ENCODE data around the gene HBS1L.

Gene HBS1L

GRCh38 chr6:135087403-135087802 is 32.8 kb upstream of the HBS1L start:
- no peaks in the 10 kb centered on the region for H3K4me1 ChIP-seq (ENCODE audit: insufficient read depth, insufficient read length)
- TF ChIP-seq ZNF274 (IDR thresholded peaks at IDR 0.05; ENCODE audit: low read depth, low read length) (no peak), SUZ12 (IDR thresholded peaks at IDR 0.05; ENCODE audit: extremely low read depth, insufficient read depth, insufficient read length) (no peak), YY1 (IDR thresholded peaks at IDR 0.05; ENCODE audit: insufficient read depth, insufficient read length) (no peak)
- H3K27me3 ChIP-seq (ENCODE audit: insufficient read depth, insufficient read length), result no peaks in the 10 kb centered on the region
- H3K9ac ChIP-seq (ENCODE audit: insufficient read length, low read depth), result no peak overlapping the region
- DNase-seq (ENCODE audit: low read depth, low spot score), result no peak
- H3K4me3 ChIP-seq (ENCODE audit: insufficient read length, low read depth), result no peak overlapping the region
- no peaks in the 10 kb centered on the region for H3K9me3 ChIP-seq (ENCODE audit: insufficient read depth, low read length)
- no peaks in the 10 kb centered on the region for H3K36me3 ChIP-seq (ENCODE audit: insufficient read depth, insufficient read length, low read length)

- Histone ChIP-seq H3K27me3 (ENCODE audit: insufficient read depth, insufficient read length) (no peaks in the 10 kb centered on the region), H3K9ac (ENCODE audit: insufficient read length, low read depth) (no peak overlapping the region), H3K9me3 (ENCODE audit: insufficient read depth, low read length) (no peaks in the 10 kb centered on the region), H3K36me3 (ENCODE audit: insufficient read depth, insufficient read length, low read length) (no peaks in the 10 kb centered on the region), H3K4me1 (ENCODE audit: insufficient read depth, insufficient read length) (no peaks in the 10 kb centered on the region), H3K4me3 (ENCODE audit: insufficient read length, low read depth) (no peak overlapping the region)
- TF ChIP-seq YY1 (IDR thresholded peaks at IDR 0.05; ENCODE audit: insufficient read depth, insufficient read length) (no peak), SUZ12 (IDR thresholded peaks at IDR 0.05; ENCODE audit: extremely low read depth, insufficient read depth, insufficient read length) (no peak), ZNF274 (IDR thresholded peaks at IDR 0.05; ENCODE audit: low read depth, low read length) (no peak)
- no peak for DNase-seq (ENCODE audit: low read depth, low spot score)
These were observed 31.8 kb upstream of the HBS1L start for GRCh38 chr6:135086414-135086764.

- TF ChIP-seq ZNF274 (IDR thresholded peaks at IDR 0.05; ENCODE audit: low read depth, low read length) (no peak), YY1 (IDR thresholded peaks at IDR 0.05; ENCODE audit: insufficient read depth, insufficient read length) (no peak), SUZ12 (IDR thresholded peaks at IDR 0.05; ENCODE audit: extremely low read depth, insufficient read depth, insufficient read length) (no peak)
- DNase-seq (ENCODE audit: low read depth, low spot score), result no peak
- H3K9me3 ChIP-seq (ENCODE audit: insufficient read depth, low read length), result no peaks in the 10 kb centered on the region
- H3K9ac ChIP-seq (ENCODE audit: insufficient read length, low read depth), result no peak overlapping the region
- no peaks in the 10 kb centered on the region for H3K36me3 ChIP-seq (ENCODE audit: insufficient read depth, insufficient read length, low read length)
- no peaks in the 10 kb centered on the region for H3K4me1 ChIP-seq (ENCODE audit: insufficient read depth, insufficient read length)
- H3K4me3 ChIP-seq (ENCODE audit: insufficient read length, low read depth), result no peak overlapping the region
- H3K27me3 ChIP-seq (ENCODE audit: insufficient read depth, insufficient read length), result no peaks in the 10 kb centered on the region
These were observed 31.2 kb upstream of the HBS1L start for GRCh38 chr6:135085700-135086413.

- Histone ChIP-seq H3K4me3 (ENCODE audit: insufficient read length, low read depth) (no peak overlapping the region), H3K4me1 (ENCODE audit: insufficient read depth, insufficient read length) (no peaks in the 10 kb centered on the region), H3K36me3 (ENCODE audit: insufficient read depth, insufficient read length, low read length) (no peaks in the 10 kb centered on the region), H3K27me3 (ENCODE audit: insufficient read depth, insufficient read length) (no peaks in the 10 kb centered on the region), H3K9me3 (ENCODE audit: insufficient read depth, low read length) (no peaks in the 10 kb centered on the region), H3K9ac (ENCODE audit: insufficient read length, low read depth) (no peak overlapping the region)
- no peak for DNase-seq (ENCODE audit: low read depth, low spot score)
- no peak for TF ChIP-seq ZNF274 (IDR thresholded peaks at IDR 0.05; ENCODE audit: low read depth, low read length)
- no peak for TF ChIP-seq YY1 (IDR thresholded peaks at IDR 0.05; ENCODE audit: insufficient read depth, insufficient read length)
- TF ChIP-seq SUZ12 (IDR thresholded peaks at IDR 0.05; ENCODE audit: extremely low read depth, insufficient read depth, insufficient read length), result no peak
These were observed 30.3 kb upstream of the HBS1L start for GRCh38 chr6:135084916-135085269.

DNA sequence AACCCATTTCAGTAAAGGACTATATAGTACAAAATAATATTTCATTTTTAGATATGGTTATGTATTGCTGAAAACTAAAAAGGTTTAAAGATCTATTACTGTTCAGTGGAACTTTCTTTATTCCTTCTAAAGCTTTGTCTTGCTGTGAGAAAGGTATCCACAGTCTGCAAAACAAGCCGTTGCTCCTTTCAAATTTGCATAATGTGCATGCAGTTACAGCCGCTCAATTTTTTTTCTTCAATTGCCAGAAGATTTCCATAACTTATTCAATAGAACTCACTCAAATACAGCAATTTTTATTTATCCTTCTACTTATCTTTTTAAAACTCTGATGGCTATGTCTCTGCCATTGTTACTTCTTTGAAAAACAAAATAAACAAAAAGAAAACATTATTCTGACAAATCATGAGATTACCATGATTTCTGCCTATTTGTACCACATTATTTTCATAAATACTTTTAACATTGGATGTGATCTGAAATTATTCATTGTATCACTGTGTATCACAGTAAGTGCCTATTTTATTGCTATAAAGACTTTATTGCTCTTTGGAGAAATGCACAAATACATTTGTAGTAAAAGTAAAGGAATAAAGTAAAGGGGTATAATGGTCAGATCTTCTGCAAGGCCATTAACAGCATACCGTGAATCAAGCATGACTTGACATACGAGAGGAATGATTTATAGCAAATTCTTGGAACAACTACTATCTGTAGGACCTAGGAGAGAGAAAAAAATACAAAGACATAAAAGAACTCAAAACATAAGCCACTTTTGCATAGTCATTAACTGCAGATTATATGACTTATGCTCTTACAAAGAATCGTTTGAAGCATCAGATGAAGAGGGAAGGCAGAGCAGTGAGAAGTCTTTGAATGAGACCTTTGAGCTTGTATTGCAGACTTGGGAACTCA is 29.6 kb upstream of the HBS1L start:
- H3K4me3 ChIP-seq (ENCODE audit: insufficient read length, low read depth), result no peak overlapping the region
- TF ChIP-seq SUZ12 (IDR thresholded peaks at IDR 0.05; ENCODE audit: extremely low read depth, insufficient read depth, insufficient read length), result no peak
- TF ChIP-seq ZNF274 (IDR thresholded peaks at IDR 0.05; ENCODE audit: low read depth, low read length), result no peak
- no peak for TF ChIP-seq YY1 (IDR thresholded peaks at IDR 0.05; ENCODE audit: insufficient read depth, insufficient read length)
- no peak for DNase-seq (ENCODE audit: low read depth, low spot score)

GRCh38 chr6:135081966-135082365 is 27.3 kb upstream of the HBS1L start:
- Histone ChIP-seq H3K9ac (ENCODE audit: insufficient read length, low read depth) (no peak overlapping the region), H3K9me3 (ENCODE audit: insufficient read depth, low read length) (no peaks in the 10 kb centered on the region), H3K4me3 (ENCODE audit: insufficient read length, low read depth) (no peak overlapping the region), H3K36me3 (ENCODE audit: insufficient read depth, insufficient read length, low read length) (no peaks in the 10 kb centered on the region), H3K4me1 (ENCODE audit: insufficient read depth, insufficient read length) (no peaks in the 10 kb centered on the region), H3K27me3 (ENCODE audit: insufficient read depth, insufficient read length) (no peaks in the 10 kb centered on the region)
- no peak for TF ChIP-seq SUZ12 (IDR thresholded peaks at IDR 0.05; ENCODE audit: extremely low read depth, insufficient read depth, insufficient read length)
- no peak for TF ChIP-seq YY1 (IDR thresholded peaks at IDR 0.05; ENCODE audit: insufficient read depth, insufficient read length)
- TF ChIP-seq ZNF274 (IDR thresholded peaks at IDR 0.05; ENCODE audit: low read depth, low read length), result no peak
- no peak for DNase-seq (ENCODE audit: low read depth, low spot score)

More for the DNA sequence above, 29.6 kb upstream of the HBS1L start:
- no peaks in the 10 kb centered on the region for H3K27me3 ChIP-seq (ENCODE audit: insufficient read depth, insufficient read length)
- no peaks in the 10 kb centered on the region for H3K9me3 ChIP-seq (ENCODE audit: insufficient read depth, low read length)
- no peaks in the 10 kb centered on the region for H3K4me1 ChIP-seq (ENCODE audit: insufficient read depth, insufficient read length)
- no peaks in the 10 kb centered on the region for H3K36me3 ChIP-seq (ENCODE audit: insufficient read depth, insufficient read length, low read length)
- H3K9ac ChIP-seq (ENCODE audit: insufficient read length, low read depth), result no peak overlapping the region

DNA sequence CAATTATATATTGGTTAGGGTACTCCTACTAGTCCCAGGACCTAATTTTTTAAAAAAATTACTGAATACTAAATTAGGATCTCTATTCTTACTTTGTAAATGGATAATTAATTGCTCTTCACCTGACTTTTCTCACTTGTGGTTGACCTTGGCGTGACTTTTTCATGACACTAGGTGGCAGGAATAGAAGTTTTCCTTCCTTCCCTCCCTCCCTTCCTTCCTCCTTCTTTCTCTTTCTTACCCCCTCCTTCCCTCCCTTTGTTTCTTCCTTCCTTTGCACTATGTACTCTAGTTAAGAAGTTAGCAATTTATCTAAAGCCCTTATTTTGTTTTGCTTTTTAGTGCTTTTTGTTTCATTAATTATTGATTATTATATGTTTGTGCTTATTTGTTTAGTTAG is 20.4 kb upstream of the HBS1L start:
- Histone ChIP-seq H3K36me3 (ENCODE audit: insufficient read depth, insufficient read length, low read length) (no peaks in the 10 kb centered on the region), H3K27me3 (ENCODE audit: insufficient read depth, insufficient read length) (no peaks in the 10 kb centered on the region), H3K9me3 (ENCODE audit: insufficient read depth, low read length) (no peaks in the 10 kb centered on the region), H3K4me3 (ENCODE audit: insufficient read length, low read depth) (no peak overlapping the region), H3K9ac (ENCODE audit: insufficient read length, low read depth) (no peak overlapping the region), H3K4me1 (ENCODE audit: insufficient read depth, insufficient read length) (no peaks in the 10 kb centered on the region)
- no peak for DNase-seq (ENCODE audit: low read depth, low spot score)
- TF ChIP-seq ZNF274 (IDR thresholded peaks at IDR 0.05; ENCODE audit: low read depth, low read length) (no peak), SUZ12 (IDR thresholded peaks at IDR 0.05; ENCODE audit: extremely low read depth, insufficient read depth, insufficient read length) (no peak), YY1 (IDR thresholded peaks at IDR 0.05; ENCODE audit: insufficient read depth, insufficient read length) (no peak)
